GM13976 (cell line): ENCODE measurements around the gene MIPOL1.

Source experiments
- DNase-seq: peaks from one replicate; pipeline ENCODE4 v3.0.0; 2012; ENCODE audit warnings: low spot score
- CTCF ChIP-seq: IDR thresholded peaks from 2 replicates; pipeline ENCODE4 v1.5.1; 2012; ENCODE audit warnings: borderline replicate concordance, mild to moderate bottlenecking; ENCODE audit not compliant: insufficient read depth; ENCODE audit errors: extremely low read depth, missing control alignments, control extremely low read depth
- in situ Hi-C: fragments of 300-500 bp; cut with MboI; formaldehyde crosslinking; loops from one replicate; pipeline ENCODE4 v1.12.0; 2022; ENCODE audit warnings: low sequenced_read_pairs, mixed read lengths, inconsistent platforms; ENCODE audit not compliant: unreplicated experiment

Gene MIPOL1

GRCh38 chr14:37251775-37252174 is 54.0 kb downstream of the MIPOL1 start:
- no peak for TF ChIP-seq CTCF
- no peak for DNase-seq
- in situ Hi-C loops: no loop called here

GRCh38 chr14:37252434-37252833 is 54.7 kb downstream of the MIPOL1 start:
- in situ Hi-C loops: no loop called here
- TF ChIP-seq CTCF: no peak

GRCh38 chr14:37253905-37254304 is 56.2 kb downstream of the MIPOL1 start:
- DNase-seq: no peak
- in situ Hi-C loops: no loop called here

More at GRCh38 chr14:37252434-37252833, 54.7 kb downstream of the MIPOL1 start:
- DNase-seq: no peak

GRCh38 chr14:37254411-37254947 is 56.7 kb downstream of the MIPOL1 start:
- no peak for TF ChIP-seq CTCF
- no peak for DNase-seq
- in situ Hi-C loops: no loop called here

More at GRCh38 chr14:37253905-37254304, 56.2 kb downstream of the MIPOL1 start:
- no peak for TF ChIP-seq CTCF

GRCh38 chr14:37257501-37258070 is 59.8 kb downstream of the MIPOL1 start:
- in situ Hi-C loops: no loop called here
- DNase-seq: no peak
- TF ChIP-seq CTCF: no peak

- in situ Hi-C loops: no loop called here
- no peak for TF ChIP-seq CTCF
- no peak for DNase-seq
Measured at GRCh38 chr14:37262649-37263048, 64.9 kb downstream of the MIPOL1 start.

- TF ChIP-seq CTCF: no peak
- in situ Hi-C loops: no loop called here
- no peak for DNase-seq
Measured at GRCh38 chr14:37263656-37264236, 66.0 kb downstream of the MIPOL1 start.
